ENCODE results near the gene R3HDM1.

GRCh38 chr2:135744760-135745314 lies 213.6 kb downstream of the R3HDM1 start:
- peak; percentile 41 for TF ChIP-seq CTCF (IDR thresholded peaks at IDR 0.05; ENCODE audit: poor library complexity, severe bottlenecking)
- TF ChIP-seq EZH2 (IDR thresholded peaks at IDR 0.05; ENCODE audit: borderline replicate concordance, insufficient read depth, low read length, poor library complexity, severe bottlenecking) = no peak
- no peak for TF ChIP-seq POLR2AphosphoS5 (IDR thresholded peaks at IDR 0.05)
- TF ChIP-seq REST (IDR thresholded peaks at IDR 0.05; ENCODE audit: borderline replicate concordance) = no peak
- no peak for TF ChIP-seq MXI1 (conservative IDR thresholded peaks at IDR 0.05; ENCODE audit: poor library complexity, severe bottlenecking)
- no peak for TF ChIP-seq EP300 (conservative IDR thresholded peaks at IDR 0.05; ENCODE audit: poor library complexity, severe bottlenecking)
